Psoas muscle (tissue), 8 donors: ENCODE results near the gene CPT2. TPM values are rescaled to one million over a fixed set of nuclear protein-coding genes. Genes with fewer than 3 reads are reported as not detected.

Experiments
- ATAC-seq, 4 donors: fragments of 200-7000 bp; cut with Tn5 transposase; one replicate each; pipeline ENCODE4 v1.9.1; 2020; ENCODE audit warnings: moderate library complexity in 3 of 4, mild to moderate bottlenecking in 2 of 4
- DNase-seq, 2 donors: peaks; one replicate each; pipeline ENCODE4 v3.0.0-alpha.2; 2020
- H3K27ac ChIP-seq: fragments of 200-600 bp; one replicate; pipeline ENCODE4 v1.8.0; 2022
- H3K27me3 ChIP-seq, 3 donors: fragments of 200-600 bp in 1 of 3; one replicate each; pipeline versions ENCODE4 v1.6.1 to v1.8.0; 2013 to 2022; ENCODE audit warnings: low read length in 2 of 3, mild to moderate bottlenecking in 2 of 3, moderate library complexity in 1 of 3; ENCODE audit not compliant: insufficient read depth in 3 of 3
- H3K36me3 ChIP-seq, 2 donors: fragments of 200-600 bp in 1 of 2; one replicate each; pipeline versions ENCODE4 v1.6.1 to v1.8.0; 2013 to 2022; ENCODE audit warnings: low read depth in 1 of 2, mild to moderate bottlenecking in 1 of 2, moderate library complexity in 1 of 2; ENCODE audit not compliant: insufficient read depth in 1 of 2
- H3K4me1 ChIP-seq: fragments of 200-600 bp; one replicate; pipeline ENCODE4 v1.8.0; 2022
- H3K4me3 ChIP-seq: fragments of 200-600 bp; one replicate; pipeline ENCODE4 v1.8.0; 2022; ENCODE audit warnings: mild to moderate bottlenecking
- H3K9me3 ChIP-seq: fragments of 200-600 bp; one replicate; pipeline ENCODE4 v1.8.0; 2022
- CTCF ChIP-seq: fragments of 200-600 bp; IDR thresholded peaks from one replicate; pipeline ENCODE4 v1.8.0; 2022; ENCODE audit warnings: antibody characterized with exemption
- WGBS, 3 donors: extraction: QIAGEN DNeasy Blood & Tissue Kit; methylation state at CpG; one replicate each; pipeline versions ENCODE4 v1.1.6 to v1.1.7; 2013; 5-methylcytosine and 5-hydroxymethylcytosine counted together
- intact Hi-C, 2 donors: fragments of 100-400 bp; cut with DNase I; formaldehyde crosslinking; loops; one replicate each; pipeline versions ENCODE4 v1.11.0 to v1.14.2; 2022
- polyA plus RNA-seq, 3 donors: library from polyadenylated mRNA; stranded (reverse); fragments of 200-250 nt; gene quantifications; one replicate each; pipeline ENCODE4 v1.2.3, GENCODE V29; 2013
- total RNA-seq, 4 donors: library from RNA; stranded (reverse); fragmentation: NEBNext Ultra II Directional in 2 of 4; extraction: Animal tissue kit (Norgen Biotek cat#: 25700) in 2 of 4; gene quantifications; one replicate each; pipeline versions ENCODE4 v1.2.1 to v1.2.4, GENCODE V29; 2021 to 2023
- donor health status: healthy with polysubstance abuse.
- donor health status: DM: no; HTN: no; CAD: no; lungs with moderate emphysema.
- donor health status: Bipolar disorder and iron deficiency.
- donor health status: healthy.
- donor health status: DM: yes; HTN: yes; CAD: no.
- donor health status: DM: no; HTN: no; CAD: no.
- donor health status: DM: no; HTN: no; CAD: no.
- donor health status: DM: yes; HTN: yes; CAD: no.

The CPT2 gene
- total and polyA plus RNA-seq, 7 donors, result 8.1 to 31.6 (median 18.7) TPM

- H3K4me1 ChIP-seq, result no peaks in the 10 kb centered on the region
- no peak overlapping the region for H3K27ac ChIP-seq
- ATAC-seq (no peak), DNase-seq (no peak)
- TF ChIP-seq CTCF, result no peak
- no peak overlapping the region for H3K4me3 ChIP-seq
- H3K36me3 ChIP-seq, result no peaks in the 10 kb centered on the region
- intact Hi-C loops, result no loop called here
- no peaks in the 10 kb centered on the region for H3K9me3 ChIP-seq
- 82 to 86% (median 86%) methylated on average over 8 of the region's 8 CpGs for WGBS, 3 donors
- H3K27me3 ChIP-seq, result peaks cover 0 to 5% (median 0%) of the 10 kb centered on the region in 3 donors
Observed at GRCh38 chr1:53154859-53155438, 41.7 kb upstream of the CPT2 start.

GRCh38 chr1:53155534-53155933 lies 41.1 kb upstream of the CPT2 start:
- no peak for DNase-seq
- TF ChIP-seq CTCF, result no peak
- Histone ChIP-seq H3K27me3 (peaks cover 0 to 5% (median 0%) of the 10 kb centered on the region in 3 donors), H3K9me3 (no peaks in the 10 kb centered on the region), H3K4me1 (no peaks in the 10 kb centered on the region), H3K27ac (no peak overlapping the region), H3K36me3 (no peaks in the 10 kb centered on the region), H3K4me3 (no peak overlapping the region)
- no peak for ATAC-seq
- intact Hi-C loops, result no loop called here
- 78 to 93% (median 82%) methylated on average over 1 of the region's 1 CpG for WGBS, 3 donors

GRCh38 chr1:53155945-53156344 lies 40.7 kb upstream of the CPT2 start:
- no peak for DNase-seq
- intact Hi-C loops, result no loop called here
- Histone ChIP-seq H3K4me3 (no peak overlapping the region), H3K9me3 (no peaks in the 10 kb centered on the region), H3K36me3 (no peaks in the 10 kb centered on the region), H3K27me3 (peaks cover 0 to under 1% (median 0%) of the 10 kb centered on the region in 3 donors), H3K4me1 (no peaks in the 10 kb centered on the region), H3K27ac (no peak overlapping the region)
- no peak for ATAC-seq
- TF ChIP-seq CTCF, result no peak
- 83 to 90% (median 86%) methylated on average over 7 of the region's 7 CpGs for WGBS, 3 donors

- no peak for ATAC-seq
- no peak for TF ChIP-seq CTCF
- no peak overlapping the region for H3K4me3 ChIP-seq
- no peaks in the 10 kb centered on the region for H3K4me1 ChIP-seq
- H3K27me3 ChIP-seq, result no peaks in the 10 kb centered on the region
- no peaks in the 10 kb centered on the region for H3K9me3 ChIP-seq
- intact Hi-C loops, result no loop called here
- WGBS, 3 donors, result 74 to 76% (median 75%) methylated on average over 3 of the region's 3 CpGs
- no peak overlapping the region for H3K27ac ChIP-seq
- DNase-seq, result no peak
- H3K36me3 ChIP-seq, result no peaks in the 10 kb centered on the region
Observed at GRCh38 chr1:53156783-53157182, 39.8 kb upstream of the CPT2 start.

- no peak for DNase-seq
- no peaks in the 10 kb centered on the region for H3K4me1 ChIP-seq
- ATAC-seq, result no peak
- intact Hi-C loops, result no loop called here
- no peak overlapping the region for H3K27ac ChIP-seq
- no peak overlapping the region for H3K4me3 ChIP-seq
- H3K9me3 ChIP-seq, result no peaks in the 10 kb centered on the region
- H3K36me3 ChIP-seq, result no peaks in the 10 kb centered on the region
- H3K27me3 ChIP-seq, result no peaks in the 10 kb centered on the region
- WGBS, 3 donors, result 74 to 84% (median 79%) methylated on average over 1 of the region's 1 CpG
- no peak for TF ChIP-seq CTCF
Observed at GRCh38 chr1:53158900-53159299, 37.7 kb upstream of the CPT2 start.
